ENCODE measurements around the gene HERPUD2. TPM values are rescaled to one million over a fixed set of nuclear protein-coding genes. Genes with fewer than 3 reads are reported as not detected.

The HERPUD2 gene
- polyA plus RNA-seq, 1 of the 3 experiments (the other 2 are of a cell fraction): 39.2 TPM

DNA sequence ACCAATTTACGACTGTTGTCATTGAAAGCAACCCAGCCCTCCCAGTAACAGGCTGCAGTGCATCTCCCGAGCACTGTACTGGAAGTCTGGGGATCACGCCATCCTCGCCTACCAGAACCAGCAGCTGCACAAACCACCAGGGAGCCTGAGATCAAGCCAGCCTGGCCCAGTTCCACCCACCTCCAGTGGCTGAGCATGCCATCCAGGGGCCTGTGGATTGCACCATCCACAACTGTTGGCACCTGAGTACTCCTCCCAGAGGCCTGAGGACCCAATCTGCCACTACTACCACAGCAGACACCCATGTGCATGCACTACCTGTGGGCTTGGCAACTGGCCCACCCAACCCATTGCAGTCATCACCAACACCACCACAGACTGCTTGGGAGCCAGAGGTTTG lies 44.2 kb downstream of the HERPUD2 start:
- no peak for DNase-seq
- 95% methylated on average over 4 of the region's 4 CpGs for WGBS (ENCODE audit: low lambda C conversion rate)
- H3K4me3 ChIP-seq (ENCODE audit: low read depth in 2 of 2, low read length in 1 of 2): no peak overlapping the region
- H3K27ac ChIP-seq (ENCODE audit: low read depth in 2 of 2, low read length in 1 of 2): no peak overlapping the region
- no peak overlapping the region for H2AFZ ChIP-seq (ENCODE audit: low read depth)
- peaks cover 7 to 37% of the 10 kb centered on the region in 2 experiments for H3K36me3 ChIP-seq (replicated peaks in 1 of 2; ENCODE audit: control insufficient read depth in 1 of 2, insufficient read depth in 2 of 2, low read length in 1 of 2)
- peaks cover 69% of the 10 kb centered on the region for H3K79me2 ChIP-seq (ENCODE audit: insufficient read depth)
- no peaks in the 10 kb centered on the region for H3K27me3 ChIP-seq (ENCODE audit: insufficient read depth)
- peaks cover 21% of the 10 kb centered on the region for H4K20me1 ChIP-seq (ENCODE audit: insufficient read depth)
- H3K9ac ChIP-seq: no peak overlapping the region
- H3K9me3 ChIP-seq: peaks cover 5% of the 10 kb centered on the region; the same call in 1 of the 2 replicates
- POLR2A ChIA-PET: no interaction called here
- no peak for TF ChIP-seq NFIC (IDR thresholded peaks at IDR 0.05; ENCODE audit: borderline replicate concordance)
- no peak for TF ChIP-seq CHD2 (IDR thresholded peaks at IDR 0.05; ENCODE audit: low read length, partially characterized antibody)
- TF ChIP-seq, protein P1, sequence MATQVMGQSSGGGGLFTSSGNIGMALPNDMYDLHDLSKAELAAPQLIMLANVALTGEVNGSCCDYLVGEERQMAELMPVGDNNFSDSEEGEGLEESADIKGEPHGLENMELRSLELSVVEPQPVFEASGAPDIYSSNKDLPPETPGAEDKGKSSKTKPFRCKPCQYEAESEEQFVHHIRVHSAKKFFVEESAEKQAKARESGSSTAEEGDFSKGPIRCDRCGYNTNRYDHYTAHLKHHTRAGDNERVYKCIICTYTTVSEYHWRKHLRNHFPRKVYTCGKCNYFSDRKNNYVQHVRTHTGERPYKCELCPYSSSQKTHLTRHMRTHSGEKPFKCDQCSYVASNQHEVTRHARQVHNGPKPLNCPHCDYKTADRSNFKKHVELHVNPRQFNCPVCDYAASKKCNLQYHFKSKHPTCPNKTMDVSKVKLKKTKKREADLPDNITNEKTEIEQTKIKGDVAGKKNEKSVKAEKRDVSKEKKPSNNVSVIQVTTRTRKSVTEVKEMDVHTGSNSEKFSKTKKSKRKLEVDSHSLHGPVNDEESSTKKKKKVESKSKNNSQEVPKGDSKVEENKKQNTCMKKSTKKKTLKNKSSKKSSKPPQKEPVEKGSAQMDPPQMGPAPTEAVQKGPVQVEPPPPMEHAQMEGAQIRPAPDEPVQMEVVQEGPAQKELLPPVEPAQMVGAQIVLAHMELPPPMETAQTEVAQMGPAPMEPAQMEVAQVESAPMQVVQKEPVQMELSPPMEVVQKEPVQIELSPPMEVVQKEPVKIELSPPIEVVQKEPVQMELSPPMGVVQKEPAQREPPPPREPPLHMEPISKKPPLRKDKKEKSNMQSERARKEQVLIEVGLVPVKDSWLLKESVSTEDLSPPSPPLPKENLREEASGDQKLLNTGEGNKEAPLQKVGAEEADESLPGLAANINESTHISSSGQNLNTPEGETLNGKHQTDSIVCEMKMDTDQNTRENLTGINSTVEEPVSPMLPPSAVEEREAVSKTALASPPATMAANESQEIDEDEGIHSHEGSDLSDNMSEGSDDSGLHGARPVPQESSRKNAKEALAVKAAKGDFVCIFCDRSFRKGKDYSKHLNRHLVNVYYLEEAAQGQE (IDR thresholded peaks at IDR 0.05; ENCODE audit: low read depth, low read length): no peak
- no peak for TF ChIP-seq FOXJ3 (CRISPR knock-in tag; IDR thresholded peaks at IDR 0.05)
- no peak for TF ChIP-seq RFX5 (IDR thresholded peaks at IDR 0.05; ENCODE audit: low read length)
- TF ChIP-seq ELF1 (IDR thresholded peaks at IDR 0.05): no peak
- TF ChIP-seq IRF3 (IDR thresholded peaks at IDR 0.05; ENCODE audit: low read depth, low read length): no peak
- no peak for TF ChIP-seq USF1 (IDR thresholded peaks at IDR 0.05; ENCODE audit: borderline replicate concordance, low read depth)
- TF ChIP-seq, protein P2, sequence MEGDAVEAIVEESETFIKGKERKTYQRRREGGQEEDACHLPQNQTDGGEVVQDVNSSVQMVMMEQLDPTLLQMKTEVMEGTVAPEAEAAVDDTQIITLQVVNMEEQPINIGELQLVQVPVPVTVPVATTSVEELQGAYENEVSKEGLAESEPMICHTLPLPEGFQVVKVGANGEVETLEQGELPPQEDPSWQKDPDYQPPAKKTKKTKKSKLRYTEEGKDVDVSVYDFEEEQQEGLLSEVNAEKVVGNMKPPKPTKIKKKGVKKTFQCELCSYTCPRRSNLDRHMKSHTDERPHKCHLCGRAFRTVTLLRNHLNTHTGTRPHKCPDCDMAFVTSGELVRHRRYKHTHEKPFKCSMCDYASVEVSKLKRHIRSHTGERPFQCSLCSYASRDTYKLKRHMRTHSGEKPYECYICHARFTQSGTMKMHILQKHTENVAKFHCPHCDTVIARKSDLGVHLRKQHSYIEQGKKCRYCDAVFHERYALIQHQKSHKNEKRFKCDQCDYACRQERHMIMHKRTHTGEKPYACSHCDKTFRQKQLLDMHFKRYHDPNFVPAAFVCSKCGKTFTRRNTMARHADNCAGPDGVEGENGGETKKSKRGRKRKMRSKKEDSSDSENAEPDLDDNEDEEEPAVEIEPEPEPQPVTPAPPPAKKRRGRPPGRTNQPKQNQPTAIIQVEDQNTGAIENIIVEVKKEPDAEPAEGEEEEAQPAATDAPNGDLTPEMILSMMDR (IDR thresholded peaks at IDR 0.05): no peak
- TF ChIP-seq NRF1 (IDR thresholded peaks at IDR 0.05; ENCODE audit: low read depth, low read length): no peak
- TF ChIP-seq MXI1 (IDR thresholded peaks at IDR 0.05; ENCODE audit: low read depth, low read length): no peak
- no peak for TF ChIP-seq TCF12 (IDR thresholded peaks at IDR 0.05)
- no peak for TF ChIP-seq TAF1 (IDR thresholded peaks at IDR 0.05; ENCODE audit: borderline replicate concordance, low read depth, low read length)
- TF ChIP-seq TEAD4 (IDR thresholded peaks at IDR 0.05; ENCODE audit: borderline replicate concordance, insufficient read depth): no peak
- H3F3A ChIP-seq (replicated peaks; ENCODE audit: insufficient read depth): no peaks in the 10 kb centered on the region
- H3K9me2 ChIP-seq: no peaks in the 10 kb centered on the region
- H3K4me1 ChIP-seq (ENCODE audit: control insufficient read depth in 1 of 2, insufficient read depth in 2 of 2, low read depth in 1 of 2, low read length in 1 of 2): peaks cover 0 to 4% of the 10 kb centered on the region in 2 experiments; a peak in 3 of 4 replicates
- H3K4me2 ChIP-seq: no peak overlapping the region
- CTCF ChIA-PET: no interaction called here
